Activated CD8-positive, alpha-beta memory T cell treated with anti-CD3 and anti-CD28 coated beads, Interleukin-2, amount 50 U/mL, for 24 hours (primary cell): ENCODE measurements around the gene TFCP2L1.
"Not testable (repeated sequence)": the region's sequence is repeated elsewhere in the genome, so short reads cannot be mapped to it uniquely, and the experiment has no call there.

ENCODE experiments used
- DNase-seq: peaks from one replicate; pipeline ENCODE4 v3.0.0-alpha.2; 2020; ENCODE audit errors: extremely low read depth

TFCP2L1 gene, protein sequence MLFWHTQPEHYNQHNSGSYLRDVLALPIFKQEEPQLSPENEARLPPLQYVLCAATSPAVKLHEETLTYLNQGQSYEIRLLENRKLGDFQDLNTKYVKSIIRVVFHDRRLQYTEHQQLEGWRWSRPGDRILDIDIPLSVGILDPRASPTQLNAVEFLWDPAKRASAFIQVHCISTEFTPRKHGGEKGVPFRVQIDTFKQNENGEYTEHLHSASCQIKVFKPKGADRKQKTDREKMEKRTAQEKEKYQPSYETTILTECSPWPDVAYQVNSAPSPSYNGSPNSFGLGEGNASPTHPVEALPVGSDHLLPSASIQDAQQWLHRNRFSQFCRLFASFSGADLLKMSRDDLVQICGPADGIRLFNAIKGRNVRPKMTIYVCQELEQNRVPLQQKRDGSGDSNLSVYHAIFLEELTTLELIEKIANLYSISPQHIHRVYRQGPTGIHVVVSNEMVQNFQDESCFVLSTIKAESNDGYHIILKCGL

DNA sequence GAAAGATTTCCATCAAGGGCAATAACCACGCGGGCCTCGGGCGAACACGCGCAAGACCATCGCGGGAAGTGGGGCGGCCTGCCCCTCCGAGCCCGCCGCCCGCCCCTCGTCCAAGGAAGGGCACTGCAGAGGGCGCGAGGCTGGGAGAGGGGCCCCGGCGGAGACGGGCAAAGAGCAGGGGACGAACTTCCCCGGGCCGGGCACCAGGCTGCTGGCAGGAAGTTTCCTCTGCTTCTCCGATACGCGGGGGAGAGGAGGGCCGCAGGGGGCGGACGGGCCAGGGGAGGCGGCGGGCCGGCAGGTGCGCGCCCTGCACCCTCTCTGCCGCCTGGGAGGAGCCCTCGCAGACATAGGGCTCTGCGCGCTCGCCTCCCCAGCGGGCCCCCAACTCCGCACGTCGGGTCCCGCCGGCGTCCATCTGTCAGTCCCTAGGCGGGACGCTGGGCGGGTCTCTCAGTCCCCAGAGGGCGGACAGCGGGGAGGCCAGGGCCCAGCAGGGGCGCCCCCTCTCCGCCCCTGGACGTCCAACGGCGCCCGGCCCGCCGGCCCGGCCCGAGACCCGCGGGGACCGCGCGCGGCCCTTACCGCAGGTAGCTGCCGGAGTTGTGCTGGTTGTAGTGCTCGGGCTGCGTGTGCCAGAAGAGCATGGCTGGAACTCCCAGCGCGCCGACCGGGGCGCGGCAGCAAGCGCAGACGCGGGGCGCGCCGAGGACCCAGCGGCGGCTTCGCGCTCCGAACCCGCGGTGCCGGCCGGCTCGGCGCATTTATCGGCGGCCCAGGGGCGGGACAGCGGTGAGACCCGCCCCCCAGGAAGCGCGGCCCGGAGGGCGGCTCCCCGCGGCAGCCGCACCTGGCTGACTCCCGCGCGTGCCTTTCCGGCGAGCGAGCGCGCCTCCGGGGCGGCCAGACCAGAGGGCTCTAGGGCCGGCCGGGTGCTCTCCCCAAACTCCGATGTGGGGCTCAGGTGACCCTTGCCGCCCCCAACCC, at the start of gene TFCP2L1:
Gene TFCP2L1 (minus strand): TSS at position 740 of the 987 bp plus-strand sequence. CDS start 93 bp downstream, at position 647.
- DNase-seq: no peak

DNA sequence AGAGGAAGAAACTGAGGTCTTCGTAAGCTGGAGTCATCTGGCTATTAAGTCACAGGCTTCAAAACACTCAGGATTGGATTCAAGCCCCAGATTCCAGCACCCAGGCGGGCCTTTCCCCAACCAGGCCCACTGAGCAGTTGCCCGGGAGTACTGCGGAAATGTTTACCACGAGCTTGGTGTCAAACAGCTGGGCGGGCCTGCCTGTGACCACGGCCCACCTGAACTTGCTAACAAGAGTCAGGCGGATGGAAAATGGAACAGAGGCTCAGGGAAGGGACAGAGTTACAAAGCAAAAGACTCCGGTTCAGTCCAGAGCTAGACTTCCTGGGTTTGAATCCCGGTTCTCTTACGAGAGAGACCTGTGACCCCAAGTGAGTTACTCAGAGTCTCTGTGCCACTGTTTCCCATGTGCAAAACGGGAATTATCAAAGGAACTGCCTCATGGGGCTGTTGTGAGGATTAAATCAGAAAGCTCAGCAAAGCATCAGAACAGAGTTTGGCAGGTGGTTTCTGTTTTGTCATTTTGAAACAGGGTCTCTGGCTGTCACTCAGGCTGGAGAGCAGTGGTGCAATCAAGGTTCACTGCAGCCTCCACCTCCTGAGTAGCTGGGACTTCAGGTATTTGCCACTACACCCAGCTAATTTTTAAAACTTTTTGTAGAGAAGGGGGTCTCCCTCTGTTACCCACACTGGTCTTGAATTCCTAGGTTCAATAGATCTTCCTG, 49.0 kb upstream of the TFCP2L1 start:
- DNase-seq: no peak

DNA sequence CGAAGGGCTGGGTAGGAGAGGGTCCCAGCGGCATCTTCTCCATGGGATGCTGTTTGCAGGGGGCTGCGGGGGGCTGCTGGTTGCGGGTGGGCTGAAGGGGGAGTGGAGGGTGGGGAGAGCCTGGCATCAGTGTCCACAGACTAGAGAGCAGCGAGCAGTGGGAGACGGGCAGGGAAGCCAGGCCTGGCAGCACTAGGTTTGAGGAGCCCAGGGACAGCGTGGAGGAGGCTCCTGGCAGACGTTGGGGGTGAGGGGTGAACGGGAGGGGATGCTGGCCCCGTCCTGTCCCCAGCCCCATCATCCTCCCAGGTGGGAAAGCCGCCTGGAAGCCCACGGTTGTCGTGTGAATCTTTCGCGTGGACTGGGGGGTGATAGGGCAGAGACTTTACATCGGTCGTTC, 48.2 kb upstream of the TFCP2L1 start:
- DNase-seq: no peak

DNA sequence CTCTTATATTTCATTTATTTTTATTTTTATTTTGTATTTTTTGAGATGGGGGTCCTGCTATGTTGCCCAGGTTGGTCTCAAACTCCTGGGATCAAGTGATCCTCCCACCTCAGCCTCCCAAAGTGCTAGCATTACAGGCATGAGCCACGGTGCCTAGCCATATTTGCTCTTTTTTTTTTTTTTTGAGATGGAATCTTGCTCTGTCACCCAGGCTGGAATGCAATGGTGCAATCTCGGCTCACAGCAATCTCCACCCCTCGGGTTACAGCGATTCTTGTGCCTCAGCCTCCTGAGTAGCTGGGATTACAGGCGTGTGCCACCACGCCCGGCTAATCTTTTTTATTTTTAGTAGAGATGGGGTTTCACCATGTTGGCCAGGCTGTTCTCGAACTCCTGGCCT, 46.3 kb upstream of the TFCP2L1 start:
- DNase-seq: not testable (repeated sequence)

DNA sequence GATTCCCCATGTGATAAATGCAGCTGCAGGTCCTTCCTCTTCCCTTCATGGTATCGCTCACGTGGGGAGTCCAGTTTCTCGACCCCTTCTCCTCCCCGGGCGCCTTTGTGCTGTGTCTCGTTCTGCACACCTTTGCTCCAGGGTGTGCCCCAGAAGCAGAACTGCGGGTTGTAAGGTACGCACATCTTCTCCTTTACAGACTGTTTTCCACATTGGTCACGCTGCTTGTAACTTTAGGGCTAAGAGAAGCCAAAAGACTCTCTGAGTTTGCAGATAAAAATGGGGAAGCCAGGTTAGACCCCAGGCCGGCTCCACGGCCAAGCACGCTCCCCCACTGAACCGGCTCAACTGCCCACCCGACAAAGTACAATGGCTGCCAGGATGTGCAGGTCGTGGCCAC, 45.9 kb upstream of the TFCP2L1 start:
- no peak for DNase-seq

DNA sequence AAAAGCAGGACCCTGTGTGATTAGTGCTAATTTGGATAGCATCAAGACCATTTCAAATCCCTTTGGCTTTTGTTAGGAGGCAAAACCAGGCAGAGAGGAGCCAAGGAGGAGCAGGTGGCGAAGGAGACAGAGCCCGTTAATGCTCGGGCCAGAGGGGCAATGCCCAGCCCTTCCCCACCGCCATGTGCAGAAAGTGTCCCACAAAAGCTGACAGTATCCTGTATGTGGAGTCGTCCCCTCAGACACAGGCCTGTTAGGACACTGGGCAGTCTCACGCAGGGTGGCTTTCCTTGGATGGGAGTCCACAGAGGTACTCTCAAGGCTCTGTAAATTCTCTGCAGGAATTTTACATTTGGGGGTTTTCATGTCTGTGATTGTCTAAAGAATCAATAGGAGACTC, 44.8 kb upstream of the TFCP2L1 start:
- no peak for DNase-seq

DNA sequence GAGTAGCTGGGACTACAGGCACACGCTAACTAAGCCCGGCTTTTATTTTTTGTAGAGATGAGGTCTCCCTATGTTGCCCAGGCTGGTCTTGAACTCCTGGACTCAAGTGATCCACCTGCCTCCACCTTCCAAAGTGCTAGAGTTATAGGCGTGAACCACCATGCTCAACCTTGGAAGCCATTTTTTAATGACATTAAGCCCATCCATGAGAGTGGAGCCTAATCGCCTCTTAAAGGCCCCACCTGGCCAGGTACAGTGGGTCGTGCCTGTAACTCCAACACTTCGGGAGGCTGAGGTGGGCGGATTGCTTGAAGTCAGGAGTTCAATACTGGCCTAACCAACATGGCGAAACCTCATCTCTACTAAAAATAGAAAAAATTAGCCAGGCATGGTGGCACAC, 41.6 kb upstream of the TFCP2L1 start:
- no peak for DNase-seq

DNA sequence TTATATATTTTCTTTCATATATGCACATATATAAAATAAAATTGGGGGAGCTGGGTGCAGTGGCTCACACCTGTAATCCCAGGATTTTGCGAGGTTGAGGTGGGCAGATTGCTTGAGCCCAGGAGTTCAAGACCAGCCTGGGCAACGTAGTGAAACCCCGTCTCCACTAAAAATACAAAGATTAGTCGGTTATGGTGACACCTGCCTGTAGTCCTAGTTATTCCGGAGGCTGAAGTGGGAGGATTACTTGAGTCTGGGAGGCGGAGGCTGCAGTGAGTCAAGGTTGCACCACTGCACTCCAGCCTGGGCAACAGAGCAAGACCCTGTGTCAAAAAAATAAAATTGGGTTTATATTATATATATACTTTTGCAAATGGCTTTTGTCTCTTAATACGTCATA, 39.6 kb upstream of the TFCP2L1 start:
- no peak for DNase-seq

DNA sequence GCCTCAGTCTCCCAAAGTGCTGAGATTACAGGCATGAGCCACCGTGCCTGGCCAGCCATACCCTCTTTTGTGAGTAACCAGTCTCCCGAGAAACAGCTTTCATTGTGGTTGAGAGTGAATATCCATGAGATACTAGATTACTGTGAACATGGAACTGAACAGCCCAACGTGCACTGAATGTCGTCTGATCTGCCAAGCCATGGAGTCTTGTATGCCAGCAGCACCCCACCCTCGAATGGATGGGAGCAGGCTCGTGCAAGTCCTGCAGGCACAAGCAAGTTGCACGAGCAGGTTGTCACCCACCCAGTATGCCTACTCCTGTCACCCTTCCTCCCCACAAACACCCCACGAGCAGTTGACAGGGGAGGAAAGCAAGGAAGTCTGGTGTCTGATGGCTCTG, 36.5 kb upstream of the TFCP2L1 start:
- DNase-seq: no peak

DNA sequence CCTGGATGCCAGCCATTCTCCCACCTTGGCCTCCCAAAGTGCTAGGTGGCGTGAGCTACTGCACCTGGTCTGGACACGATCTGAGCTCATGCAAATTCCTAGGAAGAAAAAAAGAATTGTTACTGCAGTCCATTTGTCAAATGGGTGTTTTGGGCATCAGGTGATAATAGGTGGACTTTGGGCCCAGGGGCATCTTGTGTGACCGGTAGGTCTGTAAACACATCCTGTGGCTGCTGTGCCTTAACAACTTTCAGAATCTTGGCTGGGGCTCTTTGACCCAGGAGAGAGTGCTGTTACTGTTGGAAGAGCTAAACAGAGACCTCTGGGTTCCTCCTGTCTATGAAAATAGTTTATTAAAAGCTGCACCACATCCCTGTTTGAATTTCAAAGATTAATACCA, 34.9 kb upstream of the TFCP2L1 start:
- DNase-seq: no peak

DNA sequence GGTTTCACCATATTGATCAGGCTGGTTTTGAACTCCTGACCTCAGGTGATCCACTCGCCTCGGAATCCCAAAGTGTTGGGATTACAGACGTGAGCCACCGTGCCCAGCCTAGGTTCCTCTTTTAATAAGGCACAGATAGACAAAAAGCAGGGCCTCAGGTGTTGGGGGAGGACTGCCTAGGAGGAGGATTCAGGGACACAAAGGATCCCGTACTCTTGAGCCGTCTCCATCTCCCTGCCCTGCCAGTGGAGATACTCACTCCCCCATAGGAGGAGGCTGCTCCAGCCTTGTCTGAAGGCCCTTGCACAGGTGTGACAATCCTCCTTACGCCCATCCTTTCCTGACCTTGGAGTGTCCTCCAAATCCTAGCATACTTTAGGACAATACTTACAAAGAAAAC, 32.0 kb upstream of the TFCP2L1 start:
- DNase-seq: no peak

DNA sequence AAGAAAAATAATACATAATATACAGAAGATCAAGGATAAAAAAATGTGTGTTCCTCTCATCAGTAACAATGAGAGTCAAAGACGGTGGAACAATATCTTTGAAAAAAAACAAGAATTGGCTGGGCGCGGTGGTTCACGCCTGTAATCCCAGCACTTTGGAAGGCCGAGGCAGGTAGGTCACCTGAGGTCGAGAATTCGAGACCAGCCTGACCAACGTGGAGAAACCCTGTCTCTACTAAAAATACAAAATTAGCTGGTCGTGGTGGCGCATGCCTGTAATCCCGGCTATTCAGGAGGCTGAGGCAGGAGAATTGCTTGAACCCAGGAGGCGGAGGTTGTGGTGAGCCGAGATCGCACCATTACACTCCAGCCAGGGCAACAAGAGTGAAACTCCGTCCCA, 28.7 kb upstream of the TFCP2L1 start:
- not testable (repeated sequence) for DNase-seq

DNA sequence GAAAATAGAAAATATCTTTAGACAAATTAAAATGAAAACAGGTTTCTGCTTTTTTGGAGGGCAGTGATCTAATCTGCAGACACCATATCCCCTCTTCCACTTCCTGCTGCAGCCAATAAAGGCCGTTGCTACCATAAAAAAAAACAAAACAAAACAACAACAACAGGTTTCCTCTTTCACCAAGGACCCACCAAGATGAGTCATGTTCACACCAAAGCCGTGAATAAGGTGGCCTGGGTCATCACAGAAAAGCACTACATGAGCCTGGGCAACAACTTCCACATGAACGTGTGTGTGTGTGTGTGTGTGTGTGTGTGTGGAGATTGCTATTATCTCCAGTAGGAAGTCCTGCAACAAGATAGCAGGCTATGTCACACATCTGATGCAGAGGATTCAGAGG, 24.8 kb upstream of the TFCP2L1 start:
- no peak for DNase-seq

DNA sequence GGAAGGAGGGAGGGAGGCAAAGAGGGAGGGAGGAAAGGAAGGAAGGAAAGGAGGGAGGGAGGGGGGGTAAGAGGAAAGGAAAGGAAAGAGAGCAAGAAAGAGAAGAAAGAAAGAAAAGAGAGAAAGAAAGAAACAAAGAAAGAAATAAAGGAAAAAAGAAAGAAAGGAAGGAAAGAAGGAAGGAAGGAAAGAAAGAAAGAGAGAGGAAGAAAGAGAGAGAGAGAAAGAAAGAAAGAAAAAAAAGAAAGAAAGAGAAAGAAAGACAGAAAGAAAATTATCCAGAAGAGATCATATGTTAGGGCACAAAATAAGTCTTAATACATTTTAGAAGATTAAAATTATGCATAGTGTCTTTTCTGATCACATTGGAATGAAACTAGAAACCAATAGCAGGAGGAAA, 24.3 kb upstream of the TFCP2L1 start:
- no peak for DNase-seq

DNA sequence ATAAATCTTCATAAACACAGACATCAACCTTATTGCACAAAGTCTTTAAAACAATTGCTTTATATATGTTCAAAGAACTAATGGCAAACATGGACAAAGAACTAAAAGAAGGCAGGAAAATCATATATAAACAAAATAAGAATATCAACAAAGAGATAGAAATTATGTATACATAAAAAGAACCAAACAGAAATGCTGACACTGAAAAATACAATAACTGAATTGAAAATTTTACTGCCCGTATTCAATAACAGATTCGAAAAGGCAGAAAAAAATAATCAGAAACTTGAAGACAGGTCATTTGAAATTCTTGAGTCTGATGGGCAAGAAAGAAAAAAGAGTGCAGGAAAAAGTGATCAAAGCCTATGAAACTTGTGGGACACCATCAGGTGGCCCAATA, 22.0 kb upstream of the TFCP2L1 start:
- no peak for DNase-seq

DNA sequence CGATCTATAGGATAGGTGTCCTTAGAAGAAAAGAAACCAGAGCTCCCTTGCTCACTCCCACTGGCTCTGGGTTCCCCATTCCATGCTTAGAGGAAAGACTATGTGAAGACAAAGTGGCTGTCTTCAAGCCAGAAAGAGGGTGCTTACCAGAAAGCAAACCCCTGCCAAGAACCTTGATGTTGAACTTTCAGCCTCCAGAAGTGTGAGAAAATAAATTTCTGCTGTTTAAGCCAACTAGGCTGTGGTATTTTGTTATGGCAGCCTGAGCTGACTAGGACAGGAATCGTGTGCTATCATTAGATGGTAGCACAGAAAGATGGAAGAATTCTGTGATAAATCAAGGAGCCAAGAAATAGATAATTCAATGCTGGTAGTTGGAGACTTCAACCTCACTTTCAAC, 19.9 kb upstream of the TFCP2L1 start:
- no peak for DNase-seq

DNA sequence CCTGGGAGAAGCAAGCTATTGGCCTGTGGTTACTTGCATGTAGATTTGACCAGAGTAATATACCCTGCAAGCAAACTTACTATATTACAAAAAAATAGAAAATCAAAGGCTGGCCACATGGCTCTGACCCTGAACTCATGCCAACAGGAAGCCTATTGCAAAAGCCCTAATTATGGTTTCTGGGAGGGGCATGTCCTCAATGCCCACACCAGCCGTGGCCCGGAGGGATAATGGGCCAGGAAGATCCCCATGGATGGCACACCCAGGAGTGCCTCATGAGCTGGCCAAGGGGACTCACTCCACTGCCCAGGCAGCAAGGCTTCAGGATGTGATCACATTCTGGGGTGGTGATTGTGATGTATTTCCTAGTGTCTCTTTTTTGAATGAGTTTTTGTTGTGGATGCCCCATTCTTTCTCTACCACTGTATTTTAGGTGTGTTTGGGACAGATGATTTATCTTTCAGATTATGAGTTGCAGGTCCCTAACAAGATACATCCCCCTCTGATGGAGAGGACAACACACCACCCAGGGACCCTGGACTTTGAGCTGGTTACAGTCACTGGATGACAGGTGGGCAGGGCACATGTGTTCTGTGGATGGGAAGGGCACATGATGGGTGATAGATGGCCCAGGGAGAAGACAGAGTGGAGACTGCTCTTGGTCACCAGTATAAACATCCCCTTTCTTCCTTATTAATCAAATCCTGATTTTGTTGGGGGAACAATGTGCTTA, 18.7 kb upstream of the TFCP2L1 start:
- no peak for DNase-seq

DNA sequence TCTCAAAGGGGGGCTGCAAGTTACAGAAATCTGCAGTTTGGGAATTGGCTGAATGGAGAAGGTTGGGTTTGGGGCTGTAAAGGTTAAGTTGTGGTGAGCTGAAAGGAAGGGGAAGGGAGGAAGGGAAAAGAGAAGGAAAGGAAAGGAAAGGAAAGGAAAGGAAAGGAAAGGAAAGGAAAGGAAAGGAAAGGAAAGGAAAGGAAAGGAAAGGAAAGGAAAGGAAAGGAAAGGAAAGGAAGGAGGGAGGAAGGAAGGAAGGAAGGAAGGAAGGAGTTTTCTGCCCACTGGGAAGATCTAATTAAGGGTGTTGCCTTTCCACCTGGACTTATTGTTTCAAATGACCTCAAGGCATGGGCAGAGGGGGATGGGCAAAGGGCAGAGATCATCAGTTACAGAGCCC, 16.2 kb upstream of the TFCP2L1 start:
- DNase-seq: not testable (repeated sequence)

DNA sequence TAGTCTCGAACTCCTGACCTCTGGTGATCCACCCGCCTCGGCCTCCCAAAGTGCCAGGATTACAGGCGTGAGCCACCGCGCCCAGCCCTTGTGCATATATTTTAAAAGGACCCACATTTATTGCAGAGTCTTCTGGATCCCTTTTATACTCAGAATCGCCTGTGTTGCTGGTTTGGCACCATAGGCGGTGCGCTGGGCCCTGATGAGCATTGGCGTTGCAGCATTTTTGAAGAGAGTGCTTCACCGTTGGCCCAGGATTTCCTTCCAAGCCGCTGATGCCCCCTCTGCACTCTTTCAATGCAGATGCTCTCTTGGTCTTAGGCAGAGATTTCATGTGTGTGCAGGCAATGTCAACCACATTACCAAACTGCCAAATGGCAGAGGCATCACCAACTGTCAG, 13.5 kb upstream of the TFCP2L1 start:
- DNase-seq: no peak

DNA sequence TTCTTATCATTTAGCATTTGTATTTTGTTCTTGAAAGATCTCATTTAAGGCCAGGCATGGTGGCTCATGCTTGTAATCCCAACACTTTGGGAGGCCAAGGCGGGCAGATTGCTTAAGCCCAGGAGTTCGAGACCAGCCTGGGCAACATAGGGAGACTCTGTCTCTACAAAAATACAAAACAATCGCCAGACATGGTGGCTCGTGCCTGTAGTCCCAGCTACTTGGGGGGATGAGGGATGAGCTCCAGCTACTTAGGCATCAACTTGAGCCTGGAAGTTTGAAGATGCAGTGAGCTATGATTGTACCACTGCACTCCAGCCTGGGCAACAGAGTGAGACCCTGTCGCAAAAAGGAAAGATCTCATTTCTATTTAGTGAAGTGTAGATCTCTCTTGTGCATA, 12.9 kb upstream of the TFCP2L1 start:
- not testable (repeated sequence) for DNase-seq

DNA sequence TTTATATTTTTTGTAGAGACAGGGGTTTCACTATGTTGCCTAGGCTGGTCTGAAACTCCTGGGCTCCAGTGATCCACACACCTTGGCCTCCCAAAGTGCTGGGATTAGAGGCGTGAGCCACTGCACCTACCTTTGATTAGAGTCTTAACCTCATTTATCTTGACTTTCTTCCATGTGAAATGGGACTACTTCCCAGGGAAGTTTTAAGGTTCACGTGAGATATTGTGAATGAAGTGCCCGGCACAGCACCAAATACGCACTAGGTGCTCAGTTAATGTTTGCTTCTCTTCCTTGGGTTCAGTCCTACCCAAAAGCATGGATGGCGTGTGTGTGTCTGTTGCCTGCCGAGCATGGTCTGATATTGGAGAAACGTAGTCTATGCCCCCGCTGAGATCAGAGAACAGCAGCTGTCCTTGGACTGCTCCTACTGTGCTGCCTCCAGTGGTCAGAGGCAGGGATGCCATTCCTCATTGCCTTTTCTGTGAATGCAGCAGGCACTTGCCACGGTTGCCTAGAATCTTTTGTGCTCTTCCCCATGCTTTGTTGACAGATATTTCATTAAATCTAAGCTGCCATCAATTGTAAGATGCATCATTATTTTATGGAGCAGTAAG, 12.3 kb upstream of the TFCP2L1 start:
- no peak for DNase-seq
